GM12892 (cell line): Measurements from ENCODE around the gene DDX18.
"Not testable (repeated sequence)": the region's sequence is repeated elsewhere in the genome, so short reads cannot be mapped to it uniquely, and the experiment has no call there.

Source experiments
- DNase-seq: peaks from one replicate; pipeline ENCODE4 v3.0.0; 2011; ENCODE audit not compliant: insufficient read length
- FAIRE-seq: peaks from 2 replicates; lab custom pipeline; 2011; peaks lifted over from hg19 to GRCh38; lab: Jason Lieb, UNC
- POLR2A ChIP-seq: IDR thresholded peaks from 2 replicates; pipeline ENCODE4 v1.6.1; 2011; ENCODE audit warnings: low read depth, low read length, control low read depth
- POLR2AphosphoS5 ChIP-seq: IDR thresholded peaks from 2 replicates; pipeline ENCODE4 v1.6.1; 2011; ENCODE audit warnings: low read depth, low read length, control low read depth
- TAF1 ChIP-seq: IDR thresholded peaks from 2 replicates; pipeline ENCODE4 v1.6.1; 2011; ENCODE audit warnings: low read depth, mild to moderate bottlenecking, control low read depth, low read length, borderline replicate concordance

Gene DDX18

GRCh38 chr2:117812443-117812842 lies 2.0 kb upstream of the DDX18 start:
- FAIRE-seq (no peak), DNase-seq (no peak)
- TF ChIP-seq TAF1: no peak
- no peak for TF ChIP-seq POLR2A
- no peak for TF ChIP-seq POLR2AphosphoS5

- DNase-seq: no peak
- FAIRE-seq: no peak
- TF ChIP-seq TAF1 (no peak), POLR2AphosphoS5 (no peak), POLR2A (no peak)
These were observed 1.5 kb downstream of the DDX18 start for GRCh38 chr2:117815946-117816345.

GRCh38 chr2:117818921-117819320 lies 4.4 kb downstream of the DDX18 start:
- DNase-seq (no peak), FAIRE-seq (no peak)
- TF ChIP-seq POLR2A (no peak), POLR2AphosphoS5 (no peak), TAF1 (no peak)

- no peak for DNase-seq
- TF ChIP-seq TAF1: no peak
- TF ChIP-seq POLR2AphosphoS5: no peak
- no peak for TF ChIP-seq POLR2A
- FAIRE-seq: no peak
These were observed 6.0 kb downstream of the DDX18 start for GRCh38 chr2:117820444-117820843.

GRCh38 chr2:117825437-117825836 lies 10.9 kb downstream of the DDX18 start:
- TF ChIP-seq POLR2AphosphoS5: no peak
- no peak for TF ChIP-seq TAF1
- no peak for TF ChIP-seq POLR2A
- DNase-seq (no peak), FAIRE-seq (no peak)

- not testable (repeated sequence) for FAIRE-seq, DNase-seq
These were observed 13.0 kb downstream of the DDX18 start for GRCh38 chr2:117827464-117827863.

GRCh38 chr2:117828870-117829269 lies 14.4 kb downstream of the DDX18 start:
- DNase-seq: no peak
- no peak for FAIRE-seq
- TF ChIP-seq POLR2AphosphoS5 (no peak), TAF1 (no peak)

GRCh38 chr2:117832332-117832731 lies 17.8 kb downstream of the DDX18 start:
- no peak for FAIRE-seq
- no peak for DNase-seq
- TF ChIP-seq POLR2A (no peak), TAF1 (no peak), POLR2AphosphoS5 (no peak)

GRCh38 chr2:117832905-117833613 lies 18.6 kb downstream of the DDX18 start:
- no peak for DNase-seq

GRCh38 chr2:117833911-117834310 lies 19.4 kb downstream of the DDX18 start:
- TF ChIP-seq POLR2A (no peak; the same call in 1 of the 2 replicates), POLR2AphosphoS5 (no peak), TAF1 (no peak)
- FAIRE-seq (no peak), DNase-seq (no peak)

More at GRCh38 chr2:117832905-117833613, 18.6 kb downstream of the DDX18 start:
- FAIRE-seq: no peak
- no peak for TF ChIP-seq POLR2A
- TF ChIP-seq POLR2AphosphoS5: no peak
- TF ChIP-seq TAF1: no peak

GRCh38 chr2:117834992-117835391 lies 20.5 kb downstream of the DDX18 start:
- TF ChIP-seq POLR2AphosphoS5: no peak
- FAIRE-seq: no peak

GRCh38 chr2:117835990-117836760 lies 21.7 kb downstream of the DDX18 start:
- DNase-seq: peak; percentile 46
- FAIRE-seq: no peak

More at GRCh38 chr2:117834992-117835391, 20.5 kb downstream of the DDX18 start:
- no peak for DNase-seq

More at GRCh38 chr2:117835990-117836760, 21.7 kb downstream of the DDX18 start:
- no peak for TF ChIP-seq POLR2AphosphoS5
- TF ChIP-seq TAF1: no peak
- TF ChIP-seq POLR2A: no peak
